H1 (cell line): Measurements from ENCODE around the gene SMARCD2. TPM values are rescaled to one million over a fixed set of nuclear protein-coding genes. Genes with fewer than 3 reads are reported as not detected.
A peak's percentile ranks its signal among the peaks of the same experiment; 100 is the strongest.
"Not testable (repeated sequence)": the region's sequence is repeated elsewhere in the genome, so short reads cannot be mapped to it uniquely, and the experiment has no call there.

ENCODE experiments used
- CTCF ChIA-PET: fragments of 300-600 bp; sonication (Branson Sonifier 250); formaldehyde crosslinking; loops from one replicate; lab custom pipeline; 2021; ENCODE audit not compliant: partially characterized antibody; lab: Charles Lee
- POLR2A ChIA-PET: fragments of 300-600 bp; sonication (Branson Sonifier 250); formaldehyde crosslinking; loops from one replicate; lab custom pipeline; 2021; ENCODE audit warnings: inconsistent platforms; ENCODE audit not compliant: partially characterized antibody; lab: Charles Lee
- DNase-seq, 2 experiments: peaks; one replicate each; pipeline versions ENCODE4 v3.0.0 to v3.0.0-alpha.2; 2010 to 2022; ENCODE audit warnings: low spot score in 2 of 2, low read depth in 1 of 2, mixed read lengths in 1 of 2
- FAIRE-seq: peaks from 2 replicates; lab custom pipeline; 2011; peaks lifted over from hg19 to GRCh38; lab: Jason Lieb, UNC
- H2AFZ ChIP-seq: 2 replicates; pipeline ENCODE4 v1.8.1; 2012; ENCODE audit warnings: low read length, inconsistent platforms
- H2AK5ac ChIP-seq: 2 replicates; pipeline ENCODE4 v1.6.1; 2013; ENCODE audit warnings: low read depth, low read length
- H2BK120ac ChIP-seq: replicated peaks from 2 replicates; pipeline ENCODE3; 2013; ENCODE audit warnings: low read depth, low read length, inconsistent platforms
- H2BK12ac ChIP-seq: 2 replicates; pipeline ENCODE4 v1.6.1; 2013; ENCODE audit warnings: low read depth, low read length
- H2BK15ac ChIP-seq: 2 replicates; pipeline ENCODE4 v1.6.1; 2013; ENCODE audit warnings: low read length
- H2BK20ac ChIP-seq: 2 replicates; pipeline ENCODE4 v1.6.1; 2013; ENCODE audit warnings: low read length
- H2BK5ac ChIP-seq: 2 replicates; pipeline ENCODE4 v1.6.1; 2013; ENCODE audit warnings: low read depth, low read length
- H3K14ac ChIP-seq: 2 replicates; pipeline ENCODE4 v1.6.1; 2013; ENCODE audit warnings: inconsistent platforms; ENCODE audit not compliant: insufficient read length
- H3K18ac ChIP-seq: 2 replicates; pipeline ENCODE4 v1.6.1; 2013; ENCODE audit warnings: low read length; ENCODE audit errors: extremely low read depth
- H3K23ac ChIP-seq: 2 replicates; pipeline ENCODE4 v1.6.1; 2013; ENCODE audit warnings: inconsistent platforms; ENCODE audit not compliant: insufficient read length
- H3K23me2 ChIP-seq: 2 replicates; pipeline ENCODE4 v1.6.1; 2013; ENCODE audit warnings: low read depth, low read length
- H3K27ac ChIP-seq: 2 replicates; pipeline ENCODE4 v1.6.1; 2011; ENCODE audit warnings: low read depth, low read length, inconsistent platforms
- H3K27me3 ChIP-seq, 4 experiments: replicated peaks in 1 of 4; 1 replicate in 1 of 4; 2 replicates in 3 of 4; pipeline versions ENCODE4 v1.6.1 to v1.8.1; 2011 to 2013; ENCODE audit warnings: low read length in 3 of 4, mild to moderate bottlenecking in 3 of 4, inconsistent platforms in 2 of 4, mixed read lengths in 2 of 4, moderate library complexity in 1 of 4; ENCODE audit not compliant: control insufficient read depth in 3 of 4, insufficient read depth in 3 of 4; ENCODE audit errors: extremely low read depth in 1 of 4
- H3K36me3 ChIP-seq, 4 experiments: 2 replicates each; pipeline versions ENCODE4 v1.6.1 to v1.8.1; 2011 to 2013; ENCODE audit warnings: mild to moderate bottlenecking in 4 of 4, low read length in 3 of 4, moderate library complexity in 2 of 4, control low read depth in 1 of 4, inconsistent platforms in 1 of 4; ENCODE audit not compliant: insufficient read depth in 4 of 4, control insufficient read depth in 2 of 4
- H3K4ac ChIP-seq: replicated peaks from 2 replicates; pipeline ENCODE3; 2013; ENCODE audit warnings: low read length, low read depth, mixed read lengths, inconsistent platforms; ENCODE audit not compliant: insufficient read length
- H3K4me1 ChIP-seq, 4 experiments: replicated peaks in 1 of 4; 1 replicate in 1 of 4; 2 replicates in 3 of 4; pipeline versions ENCODE4 v1.6.1 to v1.8.1; 2011 to 2013; ENCODE audit warnings: low read length in 3 of 4, inconsistent platforms in 2 of 4, mixed read lengths in 1 of 4; ENCODE audit not compliant: insufficient read depth in 4 of 4, control insufficient read depth in 3 of 4
- H3K4me2 ChIP-seq, 2 experiments: 2 replicates each; pipeline versions ENCODE4 v1.6.1 to v1.8.1; 2011 to 2013; ENCODE audit warnings: low read depth in 2 of 2, low read length in 2 of 2, control low read depth in 1 of 2, inconsistent platforms in 1 of 2, mild to moderate bottlenecking in 1 of 2; ENCODE audit not compliant: insufficient read depth in 1 of 2
- H3K4me3 ChIP-seq, 4 experiments: fragments of 200-600, 300-600 bp in 1 of 4; sonication (generic), shearing (Covaris generic), sonication (Bioruptor Twin) in 1 of 4; 2 replicates each; pipeline versions ENCODE4 v1.5.1 to v1.8.1; 2011 to 2016; ENCODE audit warnings: low read length in 4 of 4, low read depth in 3 of 4, control low read depth in 2 of 4, inconsistent platforms in 2 of 4, mild to moderate bottlenecking in 2 of 4, mixed read lengths in 1 of 4, moderate library complexity in 1 of 4; ENCODE audit not compliant: insufficient read depth in 2 of 4; ENCODE audit errors: extremely low read depth in 1 of 4
- H3K56ac ChIP-seq: replicated peaks from 2 replicates; pipeline ENCODE3; 2013; ENCODE audit warnings: low read depth, mild to moderate bottlenecking, mixed read lengths, low read length, inconsistent platforms; ENCODE audit not compliant: insufficient read length
- H3K79me1 ChIP-seq: 2 replicates; pipeline ENCODE4 v1.6.1; 2013; ENCODE audit warnings: low read depth, low read length, control low read depth
- H3K79me2 ChIP-seq, 2 experiments: 2 replicates each; pipeline versions ENCODE4 v1.6.1 to v1.8.1; 2012 to 2013; ENCODE audit warnings: low read length in 2 of 2, mild to moderate bottlenecking in 2 of 2, inconsistent platforms in 1 of 2; ENCODE audit not compliant: insufficient read depth in 2 of 2, control insufficient read depth in 1 of 2
- H3K9ac ChIP-seq, 4 experiments: replicated peaks in 1 of 4; 1 replicate in 1 of 4; 2 replicates in 3 of 4; pipeline versions ENCODE4 v1.6.1 to v1.8.1; 2011 to 2013; ENCODE audit warnings: low read depth in 3 of 4, low read length in 3 of 4, control low read depth in 2 of 4, mild to moderate bottlenecking in 2 of 4, moderate library complexity in 2 of 4, inconsistent platforms in 1 of 4; ENCODE audit errors: extremely low read depth in 1 of 4
- H3K9me3 ChIP-seq, 2 experiments: 2 replicates each; pipeline versions ENCODE4 v1.6.1 to v1.8.1; 2012 to 2013; ENCODE audit warnings: mild to moderate bottlenecking in 2 of 2, moderate library complexity in 2 of 2, control low read depth in 1 of 2, inconsistent platforms in 1 of 2, low read depth in 1 of 2, low read length in 1 of 2, mixed read lengths in 1 of 2; ENCODE audit not compliant: insufficient read depth in 2 of 2
- H4K20me1 ChIP-seq, 2 experiments: replicated peaks in 1 of 2; 2 replicates each; pipeline versions ENCODE3 to v1.8.1; 2011 to 2013; ENCODE audit warnings: inconsistent platforms in 2 of 2, low read length in 2 of 2, mild to moderate bottlenecking in 1 of 2; ENCODE audit not compliant: insufficient read depth in 2 of 2, control insufficient read depth in 1 of 2
- H4K5ac ChIP-seq: 2 replicates; pipeline ENCODE4 v1.6.1; 2013; ENCODE audit warnings: low read length, low read depth, mixed read lengths, inconsistent platforms; ENCODE audit not compliant: insufficient read length
- H4K8ac ChIP-seq: 2 replicates; pipeline ENCODE4 v1.8.0; 2013; ENCODE audit warnings: mild to moderate bottlenecking, moderate library complexity, low read length, inconsistent platforms; ENCODE audit not compliant: insufficient read depth; ENCODE audit errors: extremely low read depth
- H4K91ac ChIP-seq: replicated peaks from 2 replicates; pipeline ENCODE3; 2013; ENCODE audit warnings: low read length, mixed read lengths, inconsistent platforms; ENCODE audit not compliant: insufficient read length
- CTCF ChIP-seq, 3 experiments: IDR thresholded peaks; 1 replicate in 2 of 3; 2 replicates in 1 of 3; pipeline versions ENCODE4 v1.5.1 to v1.6.1; 2011; ENCODE audit warnings: low read length in 3 of 3, mild to moderate bottlenecking in 3 of 3, inconsistent platforms in 2 of 3, low read depth in 1 of 3, moderate library complexity in 1 of 3; ENCODE audit not compliant: insufficient read depth in 1 of 3; ENCODE audit errors: control extremely low read depth in 1 of 3
- WGBS, 2 experiments: shearing (Covaris generic) in 1 of 2; methylation state at CpG; one replicate each; pipeline versions ENCODE4 v1.1.6 to v1.1.7; 2013 to 2015; ENCODE audit warnings: low lambda C conversion rate in 2 of 2, mixed read lengths in 2 of 2, inconsistent platforms in 1 of 2, low coverage in 1 of 2, missing lambda C conversion rate in 1 of 2; ENCODE audit not compliant: insufficient replicate concordance in 2 of 2, insufficient coverage in 1 of 2, insufficient read length in 1 of 2; ENCODE audit errors: extremely low coverage in 1 of 2, missing lambda C conversion rate in 1 of 2; 5-methylcytosine and 5-hydroxymethylcytosine counted together
- polyA plus RNA-seq, 7 experiments: library from polyadenylated mRNA; depleted of rRNA in 3 of 7; stranded (reverse) in 5 of 7; unstranded in 2 of 7; fragments of >200 nt in 5 of 7; fragments of 200-250 nt in 2 of 7; gene quantifications; 1 replicate in 5 of 7; 2 replicates in 1 of 7; 4 replicates in 1 of 7; pipeline versions ENCODE4 v1.2.1 to v1.2.3, GENCODE V29; 2011 to 2013; ENCODE audit warnings: missing spikeins in 2 of 7, mixed read lengths in 2 of 7
- total RNA-seq: library from RNA; stranded (reverse); fragmentation: NEBNext Ultra II Directional; extraction: Animal tissue kit (Norgen Biotek cat#: 25700); gene quantifications from 2 replicates; pipeline ENCODE4 v1.2.1, GENCODE V29; 2021

The SMARCD2 gene
- total and polyA plus RNA-seq, 2 of the 8 experiments (the other 6 are each of a cell fraction or from before 2014, with no cell fraction given), result 90.0 to 92.2 TPM

DNA sequence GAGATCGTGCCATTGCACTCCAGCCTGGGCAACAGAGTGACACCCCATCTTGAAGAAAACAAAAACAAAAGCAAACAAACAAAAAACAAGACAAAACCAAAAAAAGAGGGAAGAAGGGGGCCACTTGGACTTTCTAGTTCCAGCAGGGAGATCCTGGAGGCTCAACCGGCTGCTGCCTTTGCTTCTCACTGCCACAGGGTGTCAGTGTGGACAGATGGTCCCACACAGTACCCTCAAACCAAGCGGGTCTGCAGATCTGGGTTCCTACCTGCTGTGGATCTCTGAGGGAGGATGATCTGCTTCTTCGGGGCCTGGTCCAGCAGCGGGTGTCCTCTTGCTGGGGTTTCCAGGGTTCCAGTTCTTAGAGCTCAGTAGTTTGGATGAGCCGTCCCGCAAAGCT lies 24.1 kb upstream of the SMARCD2 start:
- not testable (repeated sequence) for H3K23ac ChIP-seq, H2BK15ac ChIP-seq, H3K9ac ChIP-seq, H3K4ac ChIP-seq, H3K56ac ChIP-seq, H3K9me3 ChIP-seq, H3K27ac ChIP-seq, FAIRE-seq, H3K79me1 ChIP-seq, H3K18ac ChIP-seq, H3K27me3 ChIP-seq, H4K20me1 ChIP-seq, H3K23me2 ChIP-seq, H4K5ac ChIP-seq, H3K79me2 ChIP-seq, H4K91ac ChIP-seq, H2BK120ac ChIP-seq, H3K4me1 ChIP-seq, H3K36me3 ChIP-seq, H2AFZ ChIP-seq, H2BK5ac ChIP-seq, H3K4me3 ChIP-seq, H4K8ac ChIP-seq, H2BK20ac ChIP-seq, H3K14ac ChIP-seq, H3K4me2 ChIP-seq, H2AK5ac ChIP-seq, DNase-seq, H2BK12ac ChIP-seq
- ChIA-PET CTCF (interaction anchor here (0.6 to 8.0 kb wide), 23 partner anchors 8 to 573 kb away, joined by 3 to 66 read pairs (median 5); partner anchors contain the start of genes GH1 and GH2), POLR2A (interaction anchor here (1.0 to 1.2 kb wide), 3 partner anchors 28 to 280 kb away, joined by 3 read pairs; partner anchors contain the start of genes CCDC47 and DDX42)
- TF ChIP-seq CTCF (IDR thresholded peaks at IDR 0.05; ENCODE audit: control extremely low read depth in 1 of 3, insufficient read depth in 1 of 3, low read depth in 1 of 3, low read length in 3 of 3), result peak; percentile 19 to 36 (median 28); a peak in 3 of 4 replicates
- 73% methylated on average over 7 of the region's 7 CpGs; no CpG with 5 or more reads in 1 of the 2 experiments for WGBS, 2 experiments
